Caki2 (cell line): ENCODE data around the gene PES1. TPM values are rescaled to one million over a fixed set of nuclear protein-coding genes. Genes with fewer than 3 reads are reported as not detected.
"Not testable (repeated sequence)": the region's sequence is repeated elsewhere in the genome, so short reads cannot be mapped to it uniquely, and the experiment has no call there.

ENCODE experiments used
- DNase-seq: peaks from one replicate; pipeline ENCODE4 v3.0.0-alpha.2; 2015; ENCODE audit warnings: low read depth
- in situ Hi-C: cut with HindIII; loops from 2 replicates; pipeline ENCODE4 v1.10.0; 2016; ENCODE audit warnings: low sequenced_read_pairs, low pct_unique_long_range_greater_than_20kb, mixed read lengths
- total RNA-seq: library from RNA; depleted of rRNA; stranded (reverse); fragments of >200 nt; shearing (Covaris generic); gene quantifications from 2 replicates; pipeline ENCODE4 v1.2.3, GENCODE V29; 2014; ENCODE audit warnings: low replicate concordance

Gene PES1
- total RNA-seq, 1 experiment from 2014 or later: 179 TPM

GRCh38 chr22:30611197-30611596, 19.5 kb upstream of the PES1 start:
- in situ Hi-C loops: no loop called here
- no peak for DNase-seq

DNA sequence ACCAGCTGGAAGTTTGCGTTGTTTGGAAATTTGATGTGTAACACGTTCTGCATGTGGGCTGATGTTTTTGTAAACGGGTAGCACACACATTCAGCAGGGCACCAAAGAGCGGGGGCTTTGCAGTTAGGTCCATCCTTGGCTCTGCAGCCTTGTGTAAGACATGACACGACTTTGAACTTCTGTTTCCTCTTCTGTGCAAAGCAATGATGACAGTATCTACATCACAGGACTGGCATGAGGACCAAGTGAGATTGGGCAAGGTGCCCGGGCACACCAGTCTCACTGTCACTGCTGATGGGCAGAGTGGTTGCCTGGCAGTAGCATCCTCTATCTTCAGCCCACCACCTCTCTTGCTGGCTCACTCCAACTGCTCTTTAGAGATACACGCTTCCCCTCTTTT, 18.6 kb upstream of the PES1 start:
- in situ Hi-C loops: no loop called here

GRCh38 chr22:30609260-30610185, 17.8 kb upstream of the PES1 start:
- DNase-seq: peak; percentile 89
- in situ Hi-C loops: no loop called here

More for the DNA sequence above, 18.6 kb upstream of the PES1 start:
- no peak for DNase-seq

GRCh38 chr22:30607939-30608338, 16.2 kb upstream of the PES1 start:
- in situ Hi-C loops: no loop called here
- no peak for DNase-seq

- DNase-seq: no peak
- in situ Hi-C loops: no loop called here
Observed at GRCh38 chr22:30607300-30607930, 15.7 kb upstream of the PES1 start.

DNA sequence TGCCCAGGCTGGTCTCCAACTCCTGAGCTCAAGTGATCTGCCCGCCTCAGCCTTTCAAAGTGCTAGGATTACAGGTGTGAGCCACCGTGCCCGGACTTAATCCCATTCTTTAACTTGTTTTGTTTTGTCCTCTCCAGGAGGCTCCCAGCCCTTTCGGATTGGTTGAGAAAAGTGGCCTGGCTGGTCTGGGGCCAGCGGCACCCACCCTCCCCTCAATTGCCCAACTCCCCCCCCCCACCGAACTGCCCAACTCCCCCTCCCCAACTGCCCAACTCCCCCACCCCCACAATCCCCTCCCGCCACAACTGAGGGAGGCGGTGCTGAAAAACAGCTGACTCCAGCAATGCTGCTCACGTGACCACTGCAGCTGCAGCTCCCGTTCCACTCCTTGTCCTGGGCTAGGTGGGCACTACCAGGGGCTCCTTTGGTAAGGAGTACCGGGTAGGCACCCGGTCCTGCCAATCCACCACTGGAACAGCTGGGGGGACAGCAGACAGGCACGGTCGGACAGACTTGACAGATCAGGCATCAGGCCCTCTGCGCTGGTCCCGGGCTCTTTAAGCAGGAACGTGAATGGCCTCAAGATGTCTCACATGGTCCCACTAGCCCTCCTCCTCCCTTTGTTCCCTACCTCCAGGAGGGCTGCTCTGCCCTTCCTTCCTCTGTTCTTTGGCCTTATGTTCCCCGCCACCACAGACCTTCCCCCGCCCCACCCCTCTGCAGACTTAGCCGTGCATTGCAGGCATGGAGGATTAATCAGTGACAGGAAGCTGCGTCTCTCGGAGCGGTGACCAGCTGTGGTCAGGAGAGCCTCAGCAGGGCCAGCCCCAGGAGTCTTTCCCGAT, 15.0 kb upstream of the PES1 start, which contains the start of gene TCN2:
TSS of gene TCN2 (plus strand) at position 720 of the 845 bp plus-strand sequence. CDS start 158 bp downstream, outside the sequence.
- in situ Hi-C loops: no loop called here
- DNase-seq: peak; percentile 89

DNA sequence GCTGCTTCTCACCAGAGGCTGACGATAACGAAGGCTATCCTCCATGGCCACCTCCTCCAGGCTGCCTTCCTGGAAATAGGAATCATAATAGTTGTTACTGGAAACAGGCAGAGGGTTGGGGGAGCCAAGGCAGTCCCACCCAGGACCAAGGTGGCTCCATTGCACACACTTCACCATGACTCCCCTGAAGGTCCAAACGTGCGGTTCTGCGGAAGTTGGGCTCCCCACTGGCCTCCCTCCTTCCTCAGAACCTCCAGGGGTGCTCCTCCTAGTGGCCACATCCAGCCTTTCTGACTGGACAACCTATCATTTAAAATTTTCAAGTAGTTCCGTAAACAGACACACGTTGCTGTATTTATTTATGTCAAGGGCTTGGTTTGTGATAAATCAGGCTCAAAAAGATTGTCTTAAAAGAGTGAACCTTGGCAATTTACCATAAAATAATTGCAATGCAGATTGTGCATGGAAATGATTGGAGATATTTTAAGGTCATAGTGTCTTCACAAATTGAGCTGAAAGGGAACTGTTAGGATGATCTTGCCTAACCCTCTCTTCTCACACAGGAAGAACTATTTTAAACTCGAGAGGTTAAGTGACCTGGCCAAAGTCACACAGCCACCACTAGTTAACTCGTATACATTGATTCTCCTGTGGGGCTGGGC, 13.9 kb upstream of the PES1 start:
- in situ Hi-C loops: no loop called here
- DNase-seq: peak; percentile 46

DNA sequence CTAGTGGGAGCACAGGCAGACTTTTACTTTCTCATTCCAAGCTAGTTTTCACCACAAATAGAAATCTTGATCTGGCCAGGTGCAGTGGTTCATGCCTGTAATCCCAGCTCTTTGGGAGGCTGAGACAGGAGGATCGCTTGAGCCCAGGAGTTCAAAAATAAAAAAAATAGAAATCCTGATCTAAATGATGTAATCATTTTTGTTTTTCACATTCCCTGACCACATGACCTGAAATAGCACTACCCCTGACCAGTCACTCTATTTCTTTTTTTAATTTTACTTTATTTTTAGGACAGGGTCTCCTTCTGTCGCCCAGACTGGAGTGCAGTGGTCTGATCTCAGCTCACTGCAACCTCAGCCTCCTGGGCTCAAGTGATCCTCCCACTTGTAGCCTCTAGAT, 13.0 kb upstream of the PES1 start:
- in situ Hi-C loops: no loop called here
- no peak for DNase-seq

- in situ Hi-C loops: no loop called here
- no peak for DNase-seq
Observed at GRCh38 chr22:30603801-30604200, 12.1 kb upstream of the PES1 start.

DNA sequence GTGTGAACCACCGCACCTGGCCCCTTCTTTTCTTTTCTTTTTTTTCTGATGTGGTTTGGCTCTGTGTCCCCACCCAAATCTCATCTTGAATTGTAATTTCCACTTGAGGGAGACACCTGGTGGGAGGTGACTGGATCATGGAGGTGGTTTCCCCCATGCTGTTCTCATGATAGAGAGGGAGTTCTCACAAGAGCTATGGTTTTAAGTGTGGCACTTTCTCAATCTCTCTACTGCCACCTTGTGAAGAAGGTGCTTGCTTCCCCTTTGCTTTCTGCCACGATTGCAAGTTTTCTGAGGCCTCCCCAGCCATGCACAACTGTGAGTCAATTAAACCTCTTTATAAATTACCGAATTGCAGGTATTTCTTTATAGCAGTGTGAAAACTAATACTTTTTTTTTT, 10.3 kb upstream of the PES1 start:
- peak; percentile 60 for DNase-seq
- in situ Hi-C loops: no loop called here

DNA sequence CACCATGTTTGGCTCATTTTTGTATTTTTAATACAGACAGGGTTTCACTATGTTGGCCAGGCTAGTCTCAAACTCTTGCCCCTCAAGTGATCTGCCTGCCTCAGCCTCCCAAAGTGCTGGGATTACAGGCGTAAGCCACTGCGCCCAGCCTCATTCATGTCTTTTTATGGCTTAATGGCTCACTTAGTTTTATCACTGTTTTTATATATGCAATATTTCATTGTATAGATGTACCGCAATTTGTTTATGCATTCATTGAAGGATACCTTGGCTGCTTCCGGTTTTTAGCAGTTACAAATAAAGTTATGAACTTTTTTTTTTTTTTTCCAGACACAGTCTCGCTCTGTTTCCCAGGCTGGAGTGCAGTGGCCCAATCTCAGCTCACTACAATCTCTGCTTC, 9.8 kb upstream of the PES1 start:
- no peak for DNase-seq
- in situ Hi-C loops: no loop called here

GRCh38 chr22:30600921-30601320, 9.2 kb upstream of the PES1 start:
- DNase-seq: no peak
- in situ Hi-C loops: no loop called here

GRCh38 chr22:30598986-30599385, 7.3 kb upstream of the PES1 start:
- DNase-seq: no peak
- in situ Hi-C loops: no loop called here

DNA sequence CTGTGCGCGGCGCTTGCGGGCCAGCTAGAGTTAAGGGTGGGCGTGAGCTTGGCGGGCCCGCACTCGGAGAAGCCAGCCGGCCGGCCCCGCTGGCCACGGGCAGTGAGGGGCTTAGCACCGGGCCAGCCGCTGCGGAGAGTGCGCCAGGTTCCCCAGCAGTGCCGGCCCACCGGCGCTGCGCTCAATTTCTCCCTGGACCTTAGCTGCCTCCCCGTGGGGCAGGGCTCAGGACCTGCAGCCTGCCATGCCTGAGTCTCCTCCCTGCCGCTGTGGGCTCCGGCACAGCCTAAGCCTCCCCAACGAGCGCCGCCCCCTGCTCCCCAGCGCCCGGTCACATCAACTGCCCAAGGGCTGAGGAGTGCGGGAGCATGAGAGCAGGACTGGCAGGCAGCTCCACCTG, 5.2 kb upstream of the PES1 start:
- DNase-seq: no peak
- in situ Hi-C loops: no loop called here

DNA sequence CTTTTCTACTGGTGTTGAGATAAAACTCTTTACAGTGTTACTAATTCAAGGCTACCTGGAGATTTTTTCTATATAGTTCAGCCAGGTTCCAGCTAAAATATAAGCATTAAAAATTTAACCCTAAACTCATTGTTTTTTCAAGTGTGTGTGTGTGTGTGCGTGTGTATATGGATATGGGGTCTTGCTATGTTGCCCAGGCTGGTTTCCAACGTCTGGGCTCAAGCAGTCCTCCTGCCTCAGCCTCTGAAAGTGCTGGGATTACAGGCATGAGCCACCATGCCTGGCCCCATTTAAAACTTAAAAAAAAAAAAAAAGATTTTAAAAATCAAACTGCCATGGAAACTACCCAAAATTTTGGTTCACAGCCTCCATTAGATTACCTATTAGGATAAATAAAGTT, 4.5 kb upstream of the PES1 start:
- no peak for DNase-seq

GRCh38 chr22:30592360-30592713, 627 bp upstream of the PES1 start:
- in situ Hi-C loops, DNase-seq: not testable (repeated sequence)

More for the DNA sequence above, 4.5 kb upstream of the PES1 start:
- in situ Hi-C loops: no loop called here

- no peak for DNase-seq
Observed at GRCh38 chr22:30591191-30591587, 521 bp downstream of the PES1 start.

GRCh38 chr22:30586414-30586813, 5.3 kb downstream of the PES1 start:
- DNase-seq: no peak
- in situ Hi-C loops: no loop called here

More at GRCh38 chr22:30591191-30591587, 521 bp downstream of the PES1 start:
- in situ Hi-C loops: no loop called here
